GM12873 (cell line): ENCODE results near the gene CST5.

ENCODE experiments used
- CTCF ChIP-seq: IDR thresholded peaks from 2 replicates; pipeline ENCODE4 v1.5.1; 2012; ENCODE audit warnings: low read depth, mild to moderate bottlenecking, moderate library complexity, low read length, control low read depth; ENCODE audit not compliant: insufficient read depth; ENCODE audit errors: missing control alignments

Gene CST5

GRCh38 chr20:23879328-23879798 lies at the start of gene CST5:
Gene CST5 (minus strand): TSS chr20:23879748. CDS start chr20:23879676, 72 bp downstream.
- no peak for TF ChIP-seq CTCF

- TF ChIP-seq CTCF = no peak
Measured at GRCh38 chr20:23928788-23929187, 49.2 kb upstream of the CST5 start.

GRCh38 chr20:23928353-23928752 lies 48.8 kb upstream of the CST5 start:
- no peak for TF ChIP-seq CTCF

- TF ChIP-seq CTCF = no peak
Measured at GRCh38 chr20:23926944-23927872, 47.7 kb upstream of the CST5 start.

GRCh38 chr20:23926526-23926880 lies 47.0 kb upstream of the CST5 start:
- TF ChIP-seq CTCF = no peak

GRCh38 chr20:23925789-23926525 lies 46.4 kb upstream of the CST5 start:
- no peak for TF ChIP-seq CTCF

- no peak for TF ChIP-seq CTCF
Measured at GRCh38 chr20:23924751-23925150, 45.2 kb upstream of the CST5 start.
